Retinal pigment epithelial cell (primary cell): ENCODE measurements around the gene HMSD.
A peak's percentile ranks its signal among the peaks of the same experiment; 100 is the strongest.

Source experiments
- DNase-seq: peaks from one replicate; pipeline ENCODE4 v3.0.0-alpha.2; 2010; ENCODE audit warnings: low read depth
- H3K4me3 ChIP-seq: 2 replicates; pipeline ENCODE4 v1.5.1; 2011; ENCODE audit warnings: mild to moderate bottlenecking, low read length, control low read depth, moderate library complexity
- CTCF ChIP-seq: conservative IDR thresholded peaks from 2 replicates; pipeline ENCODE4 v1.5.1; 2011; ENCODE audit warnings: low read depth, low read length, control low read depth, inconsistent platforms

Gene HMSD

GRCh38 chr18:63949068-63949737 is at the start of gene HMSD:
TSS of gene HMSD (plus strand) at chr18:63949301. CDS start at chr18:63953456, 4,155 bp downstream.
- peak; percentile 53 for TF ChIP-seq CTCF
- DNase-seq, result no peak
- H3K4me3 ChIP-seq, result peak within 1 kb of the TSS; percentile 56

- no peak for DNase-seq
- TF ChIP-seq CTCF, result no peak
- no peak overlapping the region for H3K4me3 ChIP-seq
Observed at GRCh38 chr18:63903851-63904570, 45.1 kb upstream of the HMSD start.

- TF ChIP-seq CTCF, result no peak
- no peak for DNase-seq
- H3K4me3 ChIP-seq, result no peak overlapping the region
Observed at GRCh38 chr18:63904694-63905093, 44.4 kb upstream of the HMSD start.

- H3K4me3 ChIP-seq, result no peak overlapping the region
- DNase-seq, result no peak
- TF ChIP-seq CTCF, result no peak
Observed at GRCh38 chr18:63905361-63905760, 43.7 kb upstream of the HMSD start.

- no peak for TF ChIP-seq CTCF
- DNase-seq, result no peak
- H3K4me3 ChIP-seq, result no peak overlapping the region
Observed at GRCh38 chr18:63906056-63906455, 43.0 kb upstream of the HMSD start.

GRCh38 chr18:63907664-63908063 is 41.4 kb upstream of the HMSD start, which contains the start of gene SERPINB10:
TSS of gene SERPINB10 (plus strand) at chr18:63907958. CDS start at chr18:63915511, 7,553 bp downstream.
- TF ChIP-seq CTCF, result no peak
- DNase-seq, result no peak
- no peak within 1 kb of the TSS for H3K4me3 ChIP-seq

GRCh38 chr18:63908858-63909257 is 40.2 kb upstream of the HMSD start:
- DNase-seq, result no peak
- no peak for TF ChIP-seq CTCF
- no peak overlapping the region for H3K4me3 ChIP-seq
